Activated CD4-positive, alpha-beta memory T cell treated with anti-CD3 and anti-CD28 coated beads, Interleukin-2, amount 10 ng/mL, durations not matched to agents 7 days and 5 days (primary cell): ENCODE measurements around the gene APOC1. TPM values are rescaled to one million over a fixed set of nuclear protein-coding genes. Genes with fewer than 3 reads are reported as not detected.
"Not testable (repeated sequence)": the region's sequence is repeated elsewhere in the genome, so short reads cannot be mapped to it uniquely, and the experiment has no call there.

ENCODE experiments used
- CTCF ChIA-PET: fragments of 350-600 bp; sonication (Branson Sonifier 250); formaldehyde crosslinking; loops from one replicate; lab custom pipeline; 2021; ENCODE audit warnings: antibody characterized with exemption, inconsistent platforms; lab: Charles Lee
- POLR2A ChIA-PET: fragments of 350-600 bp; sonication (Branson Sonifier 250); formaldehyde crosslinking; loops from one replicate; lab custom pipeline; 2021; ENCODE audit warnings: antibody characterized with exemption; lab: Charles Lee
- DNase-seq: peaks from one replicate; pipeline ENCODE4 v3.0.0-alpha.2; 2020
- H3K27ac Mint-ChIP-seq: one replicate; pipeline ENCODE4 v1.8.0; 2021; ENCODE audit warnings: mild to moderate bottlenecking, mixed read lengths
- H3K27me3 Mint-ChIP-seq: one replicate; pipeline ENCODE4 v1.8.0; 2021; ENCODE audit warnings: mixed read lengths
- H3K36me3 Mint-ChIP-seq: one replicate; pipeline ENCODE4 v1.8.0; 2021; ENCODE audit warnings: low read depth, mixed read lengths
- H3K4me1 Mint-ChIP-seq: one replicate; pipeline ENCODE4 v1.8.0; 2021; ENCODE audit warnings: mixed read lengths
- H3K4me3 Mint-ChIP-seq: one replicate; pipeline ENCODE4 v1.8.0; 2021; ENCODE audit warnings: mild to moderate bottlenecking, mixed read lengths
- H3K9me3 Mint-ChIP-seq: one replicate; pipeline ENCODE4 v1.8.0; 2021; ENCODE audit warnings: mixed read lengths
- total RNA-seq, 2 experiments: library from RNA; stranded (reverse); gene quantifications; one replicate each; pipeline ENCODE4 v1.2.3, GENCODE V29; 2021

APOC1 gene
- total RNA-seq, 2 experiments from 2014 or later, result 0.78 to 2.3 TPM

DNA sequence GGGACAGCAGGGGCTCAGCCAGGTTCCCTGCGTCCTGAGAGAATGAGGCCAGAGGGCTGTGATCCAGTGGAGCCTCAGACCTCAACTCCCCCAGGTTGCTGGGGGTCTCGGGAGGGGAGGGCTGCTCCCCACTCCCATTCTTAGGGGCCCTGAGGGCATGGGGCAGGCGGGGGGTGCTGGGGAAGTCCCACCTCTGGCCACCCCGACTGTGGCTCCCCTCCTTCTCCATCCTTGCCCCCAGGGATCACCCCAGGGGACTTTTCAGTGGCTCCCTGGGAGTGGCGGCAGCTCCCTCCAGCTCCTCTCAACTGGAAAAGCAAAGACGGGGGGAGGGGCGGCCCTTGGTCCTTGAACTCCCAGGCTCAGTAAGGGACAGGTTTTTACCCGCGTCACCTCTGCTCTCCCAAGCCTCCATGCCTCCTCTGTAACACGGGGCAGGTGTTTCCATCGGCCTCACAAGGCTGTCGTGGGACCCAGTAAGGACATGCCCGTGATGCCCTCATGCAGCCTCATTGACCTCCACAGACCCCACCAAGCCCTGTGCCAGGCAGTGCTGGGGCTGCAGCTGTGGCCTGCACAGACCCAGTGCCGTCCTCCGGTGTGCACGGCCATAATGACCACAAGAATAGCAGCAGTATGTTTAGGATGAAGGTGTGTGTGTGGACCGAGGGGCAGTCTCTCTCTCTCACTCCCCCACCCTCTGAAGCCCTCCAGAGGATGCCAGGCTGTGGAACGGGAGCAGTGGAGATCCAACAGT, 34.9 kb upstream of the APOC1 start:
- no peaks in the 10 kb centered on the region for H3K9me3 Mint-ChIP-seq
- H3K4me1 Mint-ChIP-seq, result peaks cover 4% of the 10 kb centered on the region
- H3K27ac Mint-ChIP-seq, result no peak overlapping the region
- CTCF ChIA-PET, result no interaction called here
- no peaks in the 10 kb centered on the region for H3K36me3 Mint-ChIP-seq
- no peak for DNase-seq
- POLR2A ChIA-PET, result no interaction called here
- H3K27me3 Mint-ChIP-seq, result no peaks in the 10 kb centered on the region
- no peak overlapping the region for H3K4me3 Mint-ChIP-seq

DNA sequence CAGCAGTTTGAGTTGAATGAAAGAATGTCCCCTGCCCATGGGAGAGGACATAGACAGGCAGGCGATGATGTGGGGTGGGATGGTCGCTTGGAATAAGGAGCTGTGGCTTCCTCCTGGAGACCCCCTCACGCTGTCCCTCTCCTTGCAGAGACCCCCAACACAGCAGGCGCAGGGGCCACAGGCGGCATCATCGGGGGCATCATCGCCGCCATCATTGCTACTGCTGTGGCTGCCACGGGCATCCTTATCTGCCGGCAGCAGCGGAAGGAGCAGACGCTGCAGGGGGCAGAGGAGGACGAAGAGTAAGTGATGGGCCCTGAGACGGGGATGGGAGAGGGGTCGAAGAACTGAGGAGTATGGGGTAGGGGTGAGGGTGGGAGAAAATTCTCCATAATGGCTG, 32.3 kb upstream of the APOC1 start:
- H3K27ac Mint-ChIP-seq, result no peak overlapping the region
- POLR2A ChIA-PET, result no interaction called here
- CTCF ChIA-PET, result no interaction called here
- no peak overlapping the region for H3K4me3 Mint-ChIP-seq
- DNase-seq, result no peak
- no peaks in the 10 kb centered on the region for H3K9me3 Mint-ChIP-seq
- H3K36me3 Mint-ChIP-seq, result no peaks in the 10 kb centered on the region
- H3K27me3 Mint-ChIP-seq, result no peaks in the 10 kb centered on the region
- H3K4me1 Mint-ChIP-seq, result peaks cover 3% of the 10 kb centered on the region

DNA sequence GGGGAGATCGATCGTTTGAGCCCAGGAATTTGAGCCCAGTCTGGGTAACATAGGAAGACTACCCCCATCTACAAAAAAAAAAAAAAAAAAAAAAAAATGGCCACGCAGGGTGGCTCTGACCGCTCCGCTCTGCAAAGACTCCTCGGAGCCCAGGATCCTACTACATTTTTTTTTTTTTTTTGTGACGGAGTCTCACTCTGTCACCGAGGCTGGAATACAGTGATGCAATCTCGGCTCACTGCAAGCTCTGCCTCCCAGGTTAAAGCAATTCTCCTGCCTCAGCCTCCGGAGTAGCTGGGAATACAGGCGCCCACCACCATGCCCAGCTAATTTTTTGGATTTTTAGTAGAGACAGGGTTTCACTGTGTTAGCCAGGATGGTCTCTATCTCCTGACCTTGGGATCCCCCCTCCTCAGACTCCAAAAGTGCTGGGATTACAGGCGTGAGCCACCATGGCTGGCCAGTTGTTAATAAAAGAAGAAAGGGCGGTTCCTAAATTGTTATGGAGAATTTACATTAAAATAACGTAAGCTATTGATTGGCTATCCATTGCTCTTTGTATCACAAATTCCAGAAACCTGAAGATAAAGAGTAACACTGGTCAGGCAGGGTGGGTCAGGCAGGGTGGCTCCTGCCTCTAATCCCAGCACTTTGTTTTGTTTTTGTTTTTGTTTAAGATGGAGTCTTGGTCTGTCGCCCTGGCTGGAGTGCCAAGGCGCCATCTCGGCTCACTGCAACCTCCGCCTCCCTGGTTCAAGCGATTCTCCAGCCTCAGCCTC, 31.6 kb upstream of the APOC1 start:
- H3K9me3 Mint-ChIP-seq, POLR2A ChIA-PET, H3K36me3 Mint-ChIP-seq, H3K27ac Mint-ChIP-seq, H3K27me3 Mint-ChIP-seq, DNase-seq, CTCF ChIA-PET, H3K4me1 Mint-ChIP-seq, H3K4me3 Mint-ChIP-seq: not testable (repeated sequence)

DNA sequence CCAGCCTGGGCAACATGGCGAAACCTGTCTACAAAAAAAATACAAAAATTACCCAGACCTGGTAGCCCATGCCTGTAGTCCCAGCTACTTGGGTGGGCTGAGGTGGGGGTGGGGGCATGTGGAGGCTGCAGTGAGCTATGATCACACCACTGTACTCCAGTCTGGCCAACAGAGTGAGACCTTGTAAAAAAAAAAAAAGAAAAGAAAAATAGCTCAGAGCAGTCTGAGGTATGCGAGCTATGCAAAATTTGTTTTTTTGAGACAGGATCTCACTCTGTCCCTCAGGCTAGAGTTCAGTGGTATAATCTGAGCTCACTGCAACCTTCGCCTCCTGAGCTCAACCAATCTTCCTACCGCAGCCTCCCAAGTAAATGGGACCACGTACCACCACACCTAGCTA, 30.5 kb upstream of the APOC1 start:
- Mint-ChIP-seq H3K27me3 (no peaks in the 10 kb centered on the region), H3K27ac (no peak overlapping the region), H3K36me3 (no peaks in the 10 kb centered on the region), H3K9me3 (no peaks in the 10 kb centered on the region), H3K4me1 (peaks cover under 1% of the 10 kb centered on the region), H3K4me3 (no peak overlapping the region)
- ChIA-PET POLR2A (no interaction called here), CTCF (interaction anchor here (1.0 kb wide), 1 partner anchor 20 kb away, joined by 3 read pairs; no protein-coding TSS in a partner anchor)
- no peak for DNase-seq

- Mint-ChIP-seq H3K27me3 (no peaks in the 10 kb centered on the region), H3K4me1 (peaks cover 3% of the 10 kb centered on the region), H3K4me3 (no peak overlapping the region), H3K36me3 (no peaks in the 10 kb centered on the region), H3K27ac (no peak overlapping the region), H3K9me3 (peaks cover 2% of the 10 kb centered on the region)
- POLR2A ChIA-PET, result no interaction called here
- no peak for DNase-seq
- CTCF ChIA-PET, result interaction anchor here (1.0 kb wide), 1 partner anchor 20 kb away, joined by 3 read pairs; no protein-coding TSS in a partner anchor
Observed at GRCh38 chr19:44884566-44884965, 29.8 kb upstream of the APOC1 start.

- Mint-ChIP-seq H3K27ac (no peak overlapping the region), H3K4me3 (no peak overlapping the region), H3K9me3 (peaks cover 5% of the 10 kb centered on the region), H3K27me3 (no peaks in the 10 kb centered on the region), H3K36me3 (peaks cover 3% of the 10 kb centered on the region), H3K4me1 (peaks cover 9% of the 10 kb centered on the region)
- no peak for DNase-seq
- CTCF ChIA-PET, result no interaction called here
- POLR2A ChIA-PET, result no interaction called here
Observed at GRCh38 chr19:44886141-44886540, 28.3 kb upstream of the APOC1 start.

DNA sequence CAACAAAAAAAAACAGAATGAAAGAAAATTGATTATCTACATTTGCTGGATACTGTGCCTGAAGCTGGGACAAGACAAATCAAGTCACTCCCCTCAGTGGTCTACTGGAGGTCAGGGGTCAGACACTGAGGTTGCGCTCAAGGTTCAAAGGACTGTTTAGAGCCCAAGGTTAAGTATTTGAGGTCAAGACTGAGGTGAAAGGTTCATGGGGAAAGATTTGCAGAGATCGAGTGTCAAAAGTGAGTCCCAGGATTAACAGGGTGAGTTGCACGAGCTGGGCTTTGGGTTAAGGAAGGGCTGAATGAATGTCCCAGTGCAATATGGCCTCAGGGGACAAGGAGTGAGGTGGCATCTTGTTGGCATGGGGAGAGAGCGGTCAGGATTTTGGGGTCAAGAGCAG, 26.8 kb upstream of the APOC1 start:
- Mint-ChIP-seq H3K27ac (no peak overlapping the region), H3K9me3 (peaks cover 5% of the 10 kb centered on the region), H3K4me1 (peaks cover 20% of the 10 kb centered on the region), H3K36me3 (peaks cover 12% of the 10 kb centered on the region), H3K27me3 (no peaks in the 10 kb centered on the region), H3K4me3 (no peak overlapping the region)
- no peak for DNase-seq
- POLR2A ChIA-PET, result no interaction called here
- CTCF ChIA-PET, result no interaction called here

DNA sequence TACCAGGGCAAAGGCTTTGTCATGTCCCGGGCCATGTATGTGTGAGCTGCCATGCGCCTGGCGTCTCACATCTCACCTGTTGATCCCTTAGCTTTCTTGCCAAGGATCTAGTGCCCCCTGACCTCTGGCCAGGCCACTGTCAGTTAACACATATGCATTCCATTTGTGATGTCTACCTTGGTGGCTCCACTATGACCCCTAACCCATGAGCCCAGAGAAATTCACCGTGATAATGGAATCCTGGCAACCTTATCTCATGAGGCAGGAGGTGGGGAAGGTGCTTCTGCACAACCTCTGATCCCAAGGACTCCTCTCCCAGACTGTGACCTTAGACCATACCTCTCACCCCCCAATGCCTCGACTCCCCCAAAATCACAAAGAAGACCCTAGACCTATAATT, 26.1 kb upstream of the APOC1 start:
- CTCF ChIA-PET, H3K27ac Mint-ChIP-seq, POLR2A ChIA-PET, H3K4me3 Mint-ChIP-seq, H3K27me3 Mint-ChIP-seq, H3K9me3 Mint-ChIP-seq, DNase-seq: not testable (repeated sequence)
- Mint-ChIP-seq H3K4me1 (peaks cover 27% of the 10 kb centered on the region), H3K36me3 (peaks cover 18% of the 10 kb centered on the region)

DNA sequence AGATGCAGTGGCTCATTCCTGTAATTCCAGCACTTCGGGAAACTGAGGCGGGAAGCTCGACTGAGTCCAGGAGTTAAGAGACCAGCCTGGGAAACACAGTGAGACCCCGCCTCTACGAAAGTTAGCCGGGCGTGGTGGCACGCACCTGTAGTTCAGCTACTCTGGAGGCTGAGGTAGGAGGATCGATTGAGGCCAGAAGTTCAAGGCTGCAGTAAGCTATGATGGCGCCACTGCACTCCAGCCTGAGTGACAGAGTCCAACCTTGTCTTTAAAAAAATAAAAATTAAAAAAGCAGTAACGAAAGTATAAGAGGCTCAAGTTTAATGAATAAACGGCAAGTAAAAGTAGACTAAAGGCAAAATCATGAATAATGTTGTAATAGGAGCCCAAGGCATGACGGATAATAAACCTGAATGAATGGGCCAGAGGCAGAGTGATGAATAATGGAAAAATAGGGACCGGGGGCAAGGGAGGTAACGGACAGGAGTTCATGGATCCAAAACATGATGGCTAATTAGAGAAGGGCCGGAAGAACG, 24.5 kb upstream of the APOC1 start:
- H3K36me3 Mint-ChIP-seq, result peaks cover 29% of the 10 kb centered on the region
- peak overlapping the region; percentile 93 for H3K27ac Mint-ChIP-seq
- H3K4me3 Mint-ChIP-seq, result peak overlapping the region; percentile 80
- CTCF ChIA-PET, result interaction anchor here (0.5 to 1.9 kb wide), 9 partner anchors 14 to 319 kb away, joined by 3 to 9 read pairs (median 3); partner anchors contain the start of gene NECTIN2
- peaks cover 28% of the 10 kb centered on the region for H3K4me1 Mint-ChIP-seq
- H3K27me3 Mint-ChIP-seq, result no peaks in the 10 kb centered on the region
- no peak for DNase-seq
- POLR2A ChIA-PET, result interaction anchor here (0.7 to 1.4 kb wide), 9 partner anchors 15 to 481 kb away, joined by 3 to 8 read pairs (median 4); partner anchors contain the start of gene PPP1R37
- peaks cover 5% of the 10 kb centered on the region for H3K9me3 Mint-ChIP-seq

DNA sequence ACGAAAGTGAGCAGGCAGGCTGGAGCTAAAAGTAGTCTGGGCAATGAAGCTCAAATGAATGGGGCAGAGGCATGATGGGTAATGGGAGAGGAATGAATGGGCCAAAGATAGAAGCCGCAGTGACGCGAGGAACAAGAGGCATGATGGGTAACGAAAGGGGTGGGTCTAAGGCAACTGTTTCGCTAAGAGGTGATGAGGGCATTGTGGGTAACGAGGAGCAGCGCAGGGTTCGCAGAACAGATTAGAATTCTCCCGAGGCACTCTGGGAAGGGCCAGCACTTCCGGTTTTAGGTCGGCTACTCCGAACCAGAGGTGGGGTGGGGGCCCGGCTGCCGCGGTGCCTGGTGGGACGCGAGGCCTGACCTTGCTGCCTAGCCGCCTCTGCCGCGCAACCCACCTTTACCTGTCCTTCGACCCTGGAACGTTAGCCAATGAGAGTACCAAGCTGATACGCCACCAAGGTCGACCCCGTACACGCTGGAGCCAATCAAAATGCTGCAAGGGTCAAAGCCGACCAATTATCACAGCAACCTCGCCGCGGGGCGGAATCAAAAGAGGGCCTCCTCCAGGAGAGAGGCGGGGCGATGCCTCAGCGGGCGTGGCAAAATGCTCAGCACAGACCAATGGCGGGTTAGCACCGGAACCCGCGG, 23.9 kb upstream of the APOC1 start:
- ChIA-PET POLR2A (interaction anchor here (0.7 to 1.4 kb wide), 9 partner anchors 14 to 481 kb away, joined by 3 to 8 read pairs (median 4); partner anchors contain the start of gene PPP1R37), CTCF (interaction anchor here (0.9 to 1.9 kb wide), 8 partner anchors 13 to 320 kb away, joined by 3 to 9 read pairs (median 4); partner anchors contain the start of gene NECTIN2)
- Mint-ChIP-seq H3K27me3 (no peaks in the 10 kb centered on the region), H3K4me3 (peak overlapping the region; percentile 80), H3K4me1 (peaks cover 28% of the 10 kb centered on the region), H3K9me3 (peaks cover 5% of the 10 kb centered on the region), H3K27ac (peak overlapping the region; percentile 93), H3K36me3 (peaks cover 32% of the 10 kb centered on the region)
- peak; percentile 100 for DNase-seq

DNA sequence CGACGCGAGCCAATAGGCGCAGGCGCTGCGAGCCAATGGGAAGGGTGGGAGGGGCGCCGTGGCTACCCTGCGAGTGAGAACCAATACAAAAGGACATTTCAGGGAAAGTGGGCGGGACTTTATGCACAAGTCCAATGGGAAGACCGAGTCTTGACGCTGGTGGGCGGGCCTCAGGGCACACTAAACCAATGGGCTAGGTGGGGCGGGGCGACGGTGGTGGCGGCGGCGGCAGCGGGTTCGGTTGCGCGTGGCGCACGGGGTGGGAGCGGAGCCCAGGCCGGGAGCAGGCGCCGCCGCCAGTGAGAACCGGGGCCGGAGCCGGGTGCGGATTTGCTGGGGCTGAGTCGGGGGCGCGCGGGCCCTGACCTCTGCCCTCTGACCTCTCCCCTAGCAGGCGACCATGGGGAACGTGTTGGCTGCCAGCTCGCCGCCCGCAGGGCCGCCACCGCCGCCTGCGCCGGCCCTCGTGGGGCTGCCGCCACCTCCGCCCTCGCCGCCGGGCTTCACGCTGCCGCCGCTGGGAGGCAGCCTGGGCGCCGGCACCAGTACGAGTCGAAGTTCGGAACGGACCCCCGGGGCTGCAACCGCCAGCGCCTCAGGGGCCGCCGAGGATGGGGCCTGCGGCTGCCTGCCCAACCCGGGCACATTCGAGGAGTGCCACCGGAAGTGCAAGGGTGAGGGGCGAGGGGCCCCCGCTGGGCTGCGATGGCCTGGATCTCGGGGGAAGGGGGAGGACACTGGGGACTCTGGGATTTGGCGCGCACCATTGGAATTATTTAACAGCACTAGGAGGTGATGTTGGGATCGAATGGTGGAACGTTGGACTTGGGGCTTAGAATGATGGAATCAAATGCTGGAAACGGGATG, 23.2 kb upstream of the APOC1 start, which contains the start of gene TOMM40:
Gene TOMM40, plus strand, starts transcription at position 239 of the 867 bp plus-strand sequence. Its CDS starts 162 bp downstream, at position 401.
- Mint-ChIP-seq H3K27ac (peak within 1 kb of the TSS; percentile 93), H3K4me3 (peak within 1 kb of the TSS; percentile 86), H3K36me3 (peaks cover 39% of the 10 kb centered on the region), H3K9me3 (peaks cover 5% of the 10 kb centered on the region), H3K27me3 (no peaks in the 10 kb centered on the region), H3K4me1 (peaks cover 31% of the 10 kb centered on the region)
- ChIA-PET CTCF (interaction anchor here (1.1 to 1.9 kb wide), 3 partner anchors 12 to 321 kb away, joined by 3 to 9 read pairs (median 5); no protein-coding TSS in a partner anchor), POLR2A (interaction anchor here (0.9 to 1.4 kb wide), 4 partner anchors 15 to 201 kb away, joined by 3 to 8 read pairs (median 5); partner anchors contain the start of genes APOE and PPP1R37)
- DNase-seq, result no peak
